ENCODE measurements around the gene DNLZ.
"Not testable (repeated sequence)": the region's sequence is repeated elsewhere in the genome, so short reads cannot be mapped to it uniquely, and the experiment has no call there.

Gene DNLZ

GRCh38 chr9:136410500-136411287, 47.1 kb upstream of the DNLZ start, which contains the start of the genes ENTR1 and PMPCA:
TSS of gene ENTR1 (minus strand) at chr9:136410614. CDS start at chr9:136410397, 217 bp downstream.
TSS of gene PMPCA (plus strand) at chr9:136410658. CDS start at chr9:136410669, 11 bp downstream.
- H3K9me3 ChIP-seq (ENCODE audit: insufficient read depth, low read length), result no peaks in the 10 kb centered on the region
- peak within 1 kb of the TSS; percentile 90 for H3K4me3 ChIP-seq (ENCODE audit: insufficient read depth, low read length, poor library complexity, severe bottlenecking)
- H2AFZ ChIP-seq (ENCODE audit: low read depth, low read length, severe bottlenecking), result peak within 1 kb of the TSS; percentile 63
- H3K27ac ChIP-seq (ENCODE audit: low read depth, low read length), result peak within 1 kb of the TSS; percentile 62
- H3K27me3 ChIP-seq (ENCODE audit: low read length), result no peaks in the 10 kb centered on the region
- peaks cover 44% of the 10 kb centered on the region for H3K79me2 ChIP-seq (ENCODE audit: insufficient read depth, low read length)
- H3F3A ChIP-seq (ENCODE audit: insufficient read depth), result no peaks in the 10 kb centered on the region
- H4K20me1 ChIP-seq (ENCODE audit: low read depth, low read length), result no peaks in the 10 kb centered on the region
- TF ChIP-seq EZH2phosphoT487 (conservative IDR thresholded peaks at IDR 0.05; ENCODE audit: low read length) (no peak), CTCF (IDR thresholded peaks at IDR 0.05; ENCODE audit: insufficient read depth, low read length, poor library complexity, severe bottlenecking) (no peak)
- peak within 1 kb of the TSS; percentile 95 for H3K9ac ChIP-seq (ENCODE audit: low read length)
- peaks cover 8% of the 10 kb centered on the region; the same call in 1 of the 2 replicates for H3K36me3 ChIP-seq (ENCODE audit: low read length)
- no peaks in the 10 kb centered on the region for H3K9me2 ChIP-seq (replicated peaks; ENCODE audit: insufficient read depth, low read length)
- H3K4me2 ChIP-seq (ENCODE audit: low read depth, low read length, poor library complexity, severe bottlenecking), result peak within 1 kb of the TSS; percentile 91

GRCh38 chr9:136409557-136410455, 46.3 kb upstream of the DNLZ start:
- H2AFZ ChIP-seq (ENCODE audit: low read depth, low read length, severe bottlenecking), result no peak overlapping the region
- peaks cover 44% of the 10 kb centered on the region for H3K79me2 ChIP-seq (ENCODE audit: insufficient read depth, low read length)
- peak overlapping the region; percentile 90 for H3K4me3 ChIP-seq (ENCODE audit: insufficient read depth, low read length, poor library complexity, severe bottlenecking)
- H3K9me2 ChIP-seq (replicated peaks; ENCODE audit: insufficient read depth, low read length), result no peaks in the 10 kb centered on the region
- H3K27ac ChIP-seq (ENCODE audit: low read depth, low read length), result peak overlapping the region; percentile 62
- TF ChIP-seq EZH2phosphoT487 (conservative IDR thresholded peaks at IDR 0.05; ENCODE audit: low read length), result no peak
- TF ChIP-seq CTCF (IDR thresholded peaks at IDR 0.05; ENCODE audit: insufficient read depth, low read length, poor library complexity, severe bottlenecking), result no peak
- H4K20me1 ChIP-seq (ENCODE audit: low read depth, low read length), result no peaks in the 10 kb centered on the region
- peak overlapping the region; percentile 95 for H3K9ac ChIP-seq (ENCODE audit: low read length)
- H3K9me3 ChIP-seq (ENCODE audit: insufficient read depth, low read length), result no peaks in the 10 kb centered on the region
- H3K4me2 ChIP-seq (ENCODE audit: low read depth, low read length, poor library complexity, severe bottlenecking), result peak overlapping the region; percentile 88
- H3F3A ChIP-seq (ENCODE audit: insufficient read depth), result no peaks in the 10 kb centered on the region
- H3K36me3 ChIP-seq (ENCODE audit: low read length), result peaks cover 11% of the 10 kb centered on the region; the same call in 1 of the 2 replicates
- H3K27me3 ChIP-seq (ENCODE audit: low read length), result no peaks in the 10 kb centered on the region

GRCh38 chr9:136407911-136408310, 44.4 kb upstream of the DNLZ start:
- Histone ChIP-seq H3K4me3 (ENCODE audit: insufficient read depth, low read length, poor library complexity, severe bottlenecking) (no peak overlapping the region), H3F3A (ENCODE audit: insufficient read depth) (no peaks in the 10 kb centered on the region), H3K4me2 (ENCODE audit: low read depth, low read length, poor library complexity, severe bottlenecking) (no peak overlapping the region), H3K27me3 (ENCODE audit: low read length) (no peaks in the 10 kb centered on the region), H3K79me2 (ENCODE audit: insufficient read depth, low read length) (peaks cover 41% of the 10 kb centered on the region), H4K20me1 (ENCODE audit: low read depth, low read length) (no peaks in the 10 kb centered on the region), H2AFZ (ENCODE audit: low read depth, low read length, severe bottlenecking) (no peak overlapping the region), H3K9me3 (ENCODE audit: insufficient read depth, low read length) (no peaks in the 10 kb centered on the region), H3K36me3 (ENCODE audit: low read length) (peaks cover 11% of the 10 kb centered on the region; the same call in 1 of the 2 replicates), H3K9ac (ENCODE audit: low read length) (no peak overlapping the region), H3K27ac (ENCODE audit: low read depth, low read length) (no peak overlapping the region), H3K9me2 (replicated peaks; ENCODE audit: insufficient read depth, low read length) (no peaks in the 10 kb centered on the region)
- TF ChIP-seq EZH2phosphoT487 (conservative IDR thresholded peaks at IDR 0.05; ENCODE audit: low read length) (no peak), CTCF (IDR thresholded peaks at IDR 0.05; ENCODE audit: insufficient read depth, low read length, poor library complexity, severe bottlenecking) (no peak)

DNA sequence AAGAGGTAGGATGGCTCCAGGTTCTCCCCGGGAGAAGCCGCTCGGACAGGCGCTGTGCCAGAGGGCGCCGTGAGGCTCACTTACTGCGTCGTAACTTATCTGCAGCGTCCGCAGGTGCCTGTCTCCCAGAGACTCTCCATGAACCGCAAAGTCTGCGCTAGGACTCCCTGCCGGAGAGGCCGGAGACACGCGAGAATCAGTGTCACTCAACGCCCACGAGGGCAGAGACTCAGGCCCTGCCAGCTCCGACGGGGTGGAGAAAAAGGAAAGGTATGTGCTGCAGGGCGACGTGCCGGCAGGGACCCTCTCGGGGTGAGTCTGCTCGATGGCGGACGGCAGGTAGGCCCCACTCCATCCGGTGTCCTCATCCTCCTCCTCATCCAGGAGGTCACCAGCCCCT, 43.5 kb upstream of the DNLZ start:
- H3K27me3 ChIP-seq (ENCODE audit: low read length); H3F3A ChIP-seq (ENCODE audit: insufficient read depth); H2AFZ ChIP-seq (ENCODE audit: low read depth, low read length, severe bottlenecking); H3K9ac ChIP-seq (ENCODE audit: low read length); H3K4me3 ChIP-seq (ENCODE audit: insufficient read depth, low read length, poor library complexity, severe bottlenecking); H3K9me3 ChIP-seq (ENCODE audit: insufficient read depth, low read length); H4K20me1 ChIP-seq (ENCODE audit: low read depth, low read length); H3K9me2 ChIP-seq (replicated peaks; ENCODE audit: insufficient read depth, low read length); H3K27ac ChIP-seq (ENCODE audit: low read depth, low read length); H3K36me3 ChIP-seq (ENCODE audit: low read length); H3K4me2 ChIP-seq (ENCODE audit: low read depth, low read length, poor library complexity, severe bottlenecking): not testable (repeated sequence)
- peaks cover 32% of the 10 kb centered on the region for H3K79me2 ChIP-seq (ENCODE audit: insufficient read depth, low read length)

DNA sequence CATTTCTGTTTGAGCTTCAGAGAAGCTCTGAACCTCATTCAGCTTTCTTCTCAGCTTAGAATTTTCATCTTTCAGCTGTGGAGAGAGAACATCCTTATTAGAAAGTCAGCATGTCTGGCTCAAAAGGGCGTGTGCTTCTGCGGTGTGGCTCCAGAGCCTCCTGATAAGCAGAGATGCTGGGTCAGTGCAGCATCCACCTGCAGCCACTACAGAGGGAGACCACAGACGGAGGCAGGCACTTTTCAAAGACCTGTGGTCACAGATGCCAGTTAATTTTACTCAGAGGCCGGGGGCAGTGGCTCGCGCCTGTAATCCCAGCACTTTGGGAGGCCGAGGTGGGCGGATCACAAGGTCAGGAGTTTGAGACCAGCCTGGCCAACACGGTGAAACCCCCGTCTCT, 42.4 kb upstream of the DNLZ start:
- H3F3A ChIP-seq (ENCODE audit: insufficient read depth); H2AFZ ChIP-seq (ENCODE audit: low read depth, low read length, severe bottlenecking); H3K9me2 ChIP-seq (replicated peaks; ENCODE audit: insufficient read depth, low read length); H3K36me3 ChIP-seq (ENCODE audit: low read length); H3K27me3 ChIP-seq (ENCODE audit: low read length); H3K9ac ChIP-seq (ENCODE audit: low read length); H3K4me3 ChIP-seq (ENCODE audit: insufficient read depth, low read length, poor library complexity, severe bottlenecking); H3K4me2 ChIP-seq (ENCODE audit: low read depth, low read length, poor library complexity, severe bottlenecking); H4K20me1 ChIP-seq (ENCODE audit: low read depth, low read length); H3K27ac ChIP-seq (ENCODE audit: low read depth, low read length); H3K9me3 ChIP-seq (ENCODE audit: insufficient read depth, low read length): not testable (repeated sequence)
- H3K79me2 ChIP-seq (ENCODE audit: insufficient read depth, low read length), result peaks cover 21% of the 10 kb centered on the region
